Spleen (tissue), 7 donors: Measurements from ENCODE around the gene SEC24B.

Source experiments
- POLR2A ChIP-seq, 3 donors: fragments of 450-650 bp; IDR thresholded peaks; one replicate each; pipeline ENCODE4 v1.5.1; 2017; ENCODE audit warnings: antibody characterized with exemption in 3 of 3, mild to moderate bottlenecking in 1 of 3
- POLR2AphosphoS5 ChIP-seq, 3 donors: sonication (generic); formaldehyde crosslinking; IDR thresholded peaks; one replicate each; pipeline ENCODE4 v1.5.1; 2017; ENCODE audit warnings: antibody characterized with exemption in 3 of 3
- TF ChIP-seq, protein P1 (sequence below), 11 experiments: fragments of 200-600 bp in 7 of 11; fragments of 450-650 bp in 4 of 11; sonication (generic) in 4 of 11; IDR thresholded peaks in 8 of 11; conservative IDR thresholded peaks in 3 of 11; 1 replicate in 7 of 11; 2 replicates in 4 of 11; pipeline versions ENCODE4 v1.4.0 to v1.8.0; 2016 to 2021; ENCODE audit warnings: antibody characterized with exemption in 11 of 11, inconsistent platforms in 4 of 11, mild to moderate bottlenecking in 1 of 11
- donor health status: DM: no; HTN: no; CAD: no; lungs with moderate emphysema.
- donor health status: DM: no; HTN: no; CAD: no.
- donor health status: DM: no; HTN: no; CAD: no.

DNA sequence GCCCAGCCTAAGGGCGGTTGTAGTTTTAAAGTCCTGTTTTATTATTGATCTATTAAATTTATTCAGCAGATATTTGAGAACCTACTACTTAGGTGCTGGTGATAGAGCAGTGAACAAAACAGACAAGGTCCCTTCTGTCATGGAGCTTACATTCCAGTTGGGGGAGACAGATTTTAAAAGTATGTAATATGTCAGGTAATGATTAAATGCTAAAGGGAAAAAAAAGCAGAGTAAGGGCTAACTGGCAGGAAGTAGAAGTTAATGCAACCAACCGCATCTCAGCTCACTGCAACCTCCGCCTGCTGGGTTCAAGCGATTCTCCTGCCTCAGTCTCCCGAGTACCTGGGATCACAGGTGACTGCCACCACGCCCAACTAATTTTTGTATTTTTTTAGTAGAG, 118.6 kb downstream of the SEC24B start:
- TF ChIP-seq, protein P1, sequence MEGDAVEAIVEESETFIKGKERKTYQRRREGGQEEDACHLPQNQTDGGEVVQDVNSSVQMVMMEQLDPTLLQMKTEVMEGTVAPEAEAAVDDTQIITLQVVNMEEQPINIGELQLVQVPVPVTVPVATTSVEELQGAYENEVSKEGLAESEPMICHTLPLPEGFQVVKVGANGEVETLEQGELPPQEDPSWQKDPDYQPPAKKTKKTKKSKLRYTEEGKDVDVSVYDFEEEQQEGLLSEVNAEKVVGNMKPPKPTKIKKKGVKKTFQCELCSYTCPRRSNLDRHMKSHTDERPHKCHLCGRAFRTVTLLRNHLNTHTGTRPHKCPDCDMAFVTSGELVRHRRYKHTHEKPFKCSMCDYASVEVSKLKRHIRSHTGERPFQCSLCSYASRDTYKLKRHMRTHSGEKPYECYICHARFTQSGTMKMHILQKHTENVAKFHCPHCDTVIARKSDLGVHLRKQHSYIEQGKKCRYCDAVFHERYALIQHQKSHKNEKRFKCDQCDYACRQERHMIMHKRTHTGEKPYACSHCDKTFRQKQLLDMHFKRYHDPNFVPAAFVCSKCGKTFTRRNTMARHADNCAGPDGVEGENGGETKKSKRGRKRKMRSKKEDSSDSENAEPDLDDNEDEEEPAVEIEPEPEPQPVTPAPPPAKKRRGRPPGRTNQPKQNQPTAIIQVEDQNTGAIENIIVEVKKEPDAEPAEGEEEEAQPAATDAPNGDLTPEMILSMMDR (IDR thresholded peaks at IDR 0.05 in 8 of 11, conservative IDR thresholded peaks at IDR 0.05 in 3 of 11), result no peak
- no peak for TF ChIP-seq POLR2A (IDR thresholded peaks at IDR 0.05)
- no peak for TF ChIP-seq POLR2AphosphoS5 (IDR thresholded peaks at IDR 0.05)
